Liver (tissue), 3 donors: ENCODE measurements around the gene CRYBG1.

Experiments used
- CTCF ChIP-seq: fragments of 150-350 bp; IDR thresholded peaks from 2 replicates; pipeline ENCODE4 v1.5.1; 2017; ENCODE audit warnings: improper control_type of control experiment, low read depth, low read length; ENCODE audit not compliant: missing input control
- FOXA2 ChIP-seq: IDR thresholded peaks from 2 replicates; pipeline ENCODE4 v1.6.1; 2016; ENCODE audit warnings: antibody characterized with exemption
- TF ChIP-seq, protein P1 (sequence below): IDR thresholded peaks from 2 replicates; pipeline ENCODE4 v1.6.1; 2016; ENCODE audit warnings: antibody characterized with exemption
- donor health status: healthy.
- donor health status: healthy.

DNA sequence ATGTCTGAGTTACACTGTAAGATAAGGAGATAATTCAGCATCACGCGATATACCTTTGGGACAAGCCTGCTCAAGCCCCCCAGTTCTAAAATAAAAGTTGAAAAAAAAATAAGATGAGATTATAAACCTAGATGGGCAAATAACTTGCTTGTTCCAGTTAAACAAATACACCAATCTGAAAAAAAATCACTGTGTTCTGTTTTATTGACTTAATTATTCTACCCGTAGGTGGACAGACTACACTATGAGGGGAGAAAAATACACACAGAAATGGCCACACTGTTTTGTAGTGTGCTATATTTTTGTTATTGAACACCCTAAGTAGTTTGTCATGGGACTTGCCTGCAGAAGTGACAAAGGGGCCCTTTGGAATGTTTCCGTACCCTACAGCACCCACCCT, 70.9 kb downstream of the CRYBG1 start:
- TF ChIP-seq CTCF (no peak), FOXA2 (no peak)
- TF ChIP-seq, protein P1, sequence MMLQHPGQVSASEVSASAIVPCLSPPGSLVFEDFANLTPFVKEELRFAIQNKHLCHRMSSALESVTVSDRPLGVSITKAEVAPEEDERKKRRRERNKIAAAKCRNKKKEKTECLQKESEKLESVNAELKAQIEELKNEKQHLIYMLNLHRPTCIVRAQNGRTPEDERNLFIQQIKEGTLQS = no peak
